Measurements from ENCODE around the gene DCST1. TPM values are rescaled to one million over a fixed set of nuclear protein-coding genes. Genes with fewer than 3 reads are reported as not detected.

The DCST1 gene
- polyA plus RNA-seq, 2 of the 4 experiments (the other 2 are of a cell fraction), result 0.06 TPM; not detected in 1

DNA sequence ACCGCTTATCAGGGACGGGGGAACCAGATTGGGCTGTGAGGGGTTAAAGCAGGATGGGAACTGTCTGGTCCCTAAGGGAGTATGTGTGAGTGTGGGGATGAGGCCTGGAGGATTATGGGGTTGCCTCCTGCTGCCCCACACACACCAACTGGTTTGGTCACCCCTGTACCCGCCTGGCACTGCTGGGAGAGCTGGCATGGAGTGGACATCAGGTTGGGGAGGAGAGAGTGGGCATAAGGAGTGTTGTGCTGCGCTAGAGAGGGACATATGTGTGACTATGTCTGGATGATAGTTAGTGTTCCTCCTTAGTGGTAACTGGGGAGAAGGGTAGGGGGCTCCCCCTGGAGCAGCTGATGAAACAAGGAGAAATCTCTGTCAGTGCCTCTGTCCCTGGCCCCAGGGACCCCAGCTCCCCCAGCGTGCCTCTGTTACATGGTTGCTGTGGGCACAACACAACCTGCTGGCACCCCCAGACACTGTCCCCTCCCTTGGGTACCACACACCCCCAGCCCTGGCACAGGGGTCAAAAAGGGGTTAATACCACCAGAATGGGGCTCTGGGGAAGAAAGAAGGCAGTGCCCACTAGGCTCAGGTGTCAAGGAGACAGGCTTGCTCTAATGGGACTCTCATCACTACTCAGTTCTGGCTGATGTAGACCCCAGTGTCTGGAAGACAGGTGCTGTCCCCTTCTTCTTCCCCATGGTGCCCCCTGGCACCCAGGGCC, 29.1 kb upstream of the DCST1 start:
- DNase-seq (ENCODE audit: low read depth in 1 of 2, low spot score in 1 of 2) (no peak), ATAC-seq (no peak), FAIRE-seq (no peak)
- CTCF ChIA-PET, result no interaction called here
- WGBS (ENCODE audit: missing lambda C conversion rate), result 9% methylated on average over 5 of the region's 5 CpGs
- peaks cover 60% of the 10 kb centered on the region for H3K4me1 ChIP-seq
- POLR2A ChIA-PET, result interaction anchor here (1.3 to 3.1 kb wide), 6 partner anchors 12 to 80 kb away, joined by 3 to 14 read pairs (median 4); partner anchors contain the start of genes ADAM15 and SHC1
- peak overlapping the region; percentile 88 for H3K4me2 ChIP-seq
- peak overlapping the region; percentile 98 to 100 for H3K27ac ChIP-seq
- H3K4me3 ChIP-seq, result peak overlapping the region; percentile 80
- no peak for TF ChIP-seq ZSCAN20 (CRISPR knock-in tag; IDR thresholded peaks at IDR 0.05)
- TF ChIP-seq, protein P1, sequence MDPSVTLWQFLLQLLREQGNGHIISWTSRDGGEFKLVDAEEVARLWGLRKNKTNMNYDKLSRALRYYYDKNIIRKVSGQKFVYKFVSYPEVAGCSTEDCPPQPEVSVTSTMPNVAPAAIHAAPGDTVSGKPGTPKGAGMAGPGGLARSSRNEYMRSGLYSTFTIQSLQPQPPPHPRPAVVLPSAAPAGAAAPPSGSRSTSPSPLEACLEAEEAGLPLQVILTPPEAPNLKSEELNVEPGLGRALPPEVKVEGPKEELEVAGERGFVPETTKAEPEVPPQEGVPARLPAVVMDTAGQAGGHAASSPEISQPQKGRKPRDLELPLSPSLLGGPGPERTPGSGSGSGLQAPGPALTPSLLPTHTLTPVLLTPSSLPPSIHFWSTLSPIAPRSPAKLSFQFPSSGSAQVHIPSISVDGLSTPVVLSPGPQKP (IDR thresholded peaks at IDR 0.05; ENCODE audit: low read depth, low read length), result no peak
- no peak for TF ChIP-seq CBX8 (IDR thresholded peaks at IDR 0.05)
- no peak for TF ChIP-seq HOXA7 (CRISPR knock-in tag; IDR thresholded peaks at IDR 0.05)
- H3K9me3 ChIP-seq, result no peaks in the 10 kb centered on the region

DNA sequence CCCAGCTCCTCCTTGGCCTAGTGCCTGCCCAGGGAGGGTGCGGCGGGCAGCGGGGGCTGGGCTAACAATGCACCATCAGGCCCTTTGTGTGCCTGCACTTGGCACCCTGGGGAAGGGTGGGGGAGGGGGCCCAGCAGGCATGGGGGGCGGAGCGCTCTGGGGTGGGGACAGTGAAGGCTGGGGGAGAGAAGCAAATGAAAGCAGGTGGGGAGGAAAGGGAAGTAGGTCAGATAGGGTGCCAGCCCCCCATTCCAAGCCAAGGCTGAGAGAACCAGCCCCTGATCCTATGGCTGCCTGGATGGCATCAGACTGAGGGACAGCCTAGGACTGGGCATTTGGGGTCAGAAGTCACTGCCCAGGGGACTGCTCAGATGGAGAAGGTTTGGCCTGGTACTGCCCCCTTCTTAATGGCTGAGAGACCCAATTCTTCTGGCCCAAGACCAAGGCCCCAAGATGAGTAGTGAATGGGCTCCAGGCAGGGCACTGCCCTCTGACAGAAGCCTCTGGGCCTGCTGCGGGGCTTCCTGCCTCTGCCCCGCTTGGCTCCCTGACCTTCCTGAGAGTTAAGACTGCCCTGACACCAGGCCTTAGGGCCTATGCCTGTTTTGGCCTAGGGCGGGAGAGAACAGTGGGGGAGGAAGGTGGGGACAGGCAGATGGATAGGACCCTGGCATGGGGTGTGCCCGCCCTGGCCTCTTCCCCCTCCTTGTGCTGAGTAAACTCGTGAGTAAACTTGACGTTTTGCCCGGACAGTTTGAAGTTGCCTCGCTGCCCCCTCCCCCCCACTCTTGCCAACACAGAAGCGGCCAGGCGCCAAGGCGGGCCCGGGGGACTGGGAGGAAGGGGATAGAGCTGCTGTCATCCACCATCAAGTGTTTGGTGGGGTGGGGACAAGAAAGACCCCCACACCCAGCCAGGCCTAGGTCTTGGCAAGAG, 28.3 kb upstream of the DCST1 start:
- no peak for FAIRE-seq
- H3K4me2 ChIP-seq, result peak overlapping the region; percentile 88
- H3K4me1 ChIP-seq, result peaks cover 61% of the 10 kb centered on the region
- ChIA-PET POLR2A (interaction anchor here (0.8 to 3.1 kb wide), 4 partner anchors 11 to 80 kb away, joined by 3 to 14 read pairs (median 8); partner anchors contain the start of gene SHC1), CTCF (interaction anchor here (1.9 kb wide), 1 partner anchor 86 kb away, joined by 4 read pairs; no protein-coding TSS in a partner anchor)
- H3K27ac ChIP-seq, result peak overlapping the region; percentile 98 to 100
- H3K4me3 ChIP-seq, result peak overlapping the region; percentile 80
- peak in 1 of 2 experiments; percentile 79 for DNase-seq (ENCODE audit: low read depth in 1 of 2, low spot score in 1 of 2)
- peak in 1 of 2 experiments; percentile 1; a peak in 2 of 6 replicates for ATAC-seq
- WGBS (ENCODE audit: missing lambda C conversion rate), result 0% methylated on average over 8 of the region's 17 CpGs
- TF ChIP-seq, protein P1 (IDR thresholded peaks at IDR 0.05; ENCODE audit: low read depth, low read length), result no peak
- TF ChIP-seq NPAS2 (CRISPR knock-in tag; IDR thresholded peaks at IDR 0.05; ENCODE audit: borderline replicate concordance), result no peak
- no peak; the same call in 1 of the 2 replicates for TF ChIP-seq HOXB5 (CRISPR knock-in tag; IDR thresholded peaks at IDR 0.05)
- TF ChIP-seq, protein P2, sequence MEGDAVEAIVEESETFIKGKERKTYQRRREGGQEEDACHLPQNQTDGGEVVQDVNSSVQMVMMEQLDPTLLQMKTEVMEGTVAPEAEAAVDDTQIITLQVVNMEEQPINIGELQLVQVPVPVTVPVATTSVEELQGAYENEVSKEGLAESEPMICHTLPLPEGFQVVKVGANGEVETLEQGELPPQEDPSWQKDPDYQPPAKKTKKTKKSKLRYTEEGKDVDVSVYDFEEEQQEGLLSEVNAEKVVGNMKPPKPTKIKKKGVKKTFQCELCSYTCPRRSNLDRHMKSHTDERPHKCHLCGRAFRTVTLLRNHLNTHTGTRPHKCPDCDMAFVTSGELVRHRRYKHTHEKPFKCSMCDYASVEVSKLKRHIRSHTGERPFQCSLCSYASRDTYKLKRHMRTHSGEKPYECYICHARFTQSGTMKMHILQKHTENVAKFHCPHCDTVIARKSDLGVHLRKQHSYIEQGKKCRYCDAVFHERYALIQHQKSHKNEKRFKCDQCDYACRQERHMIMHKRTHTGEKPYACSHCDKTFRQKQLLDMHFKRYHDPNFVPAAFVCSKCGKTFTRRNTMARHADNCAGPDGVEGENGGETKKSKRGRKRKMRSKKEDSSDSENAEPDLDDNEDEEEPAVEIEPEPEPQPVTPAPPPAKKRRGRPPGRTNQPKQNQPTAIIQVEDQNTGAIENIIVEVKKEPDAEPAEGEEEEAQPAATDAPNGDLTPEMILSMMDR (IDR thresholded peaks at IDR 0.05), result no peak
- peak in 1 of 2 experiments; percentile 43; a peak in 2 of 5 replicates for TF ChIP-seq JUN (IDR thresholded peaks at IDR 0.05)
- TF ChIP-seq, protein P3, sequence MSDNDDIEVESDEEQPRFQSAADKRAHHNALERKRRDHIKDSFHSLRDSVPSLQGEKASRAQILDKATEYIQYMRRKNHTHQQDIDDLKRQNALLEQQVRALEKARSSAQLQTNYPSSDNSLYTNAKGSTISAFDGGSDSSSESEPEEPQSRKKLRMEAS (IDR thresholded peaks at IDR 0.05), result peak; percentile 67
- TF ChIP-seq EHMT2 (IDR thresholded peaks at IDR 0.05; ENCODE audit: low read depth), result no peak
- peak in 1 of 2 experiments; percentile 39; a peak in 1 of 5 replicates for TF ChIP-seq EP300 (IDR thresholded peaks at IDR 0.05)
- TF ChIP-seq MYC (IDR thresholded peaks at IDR 0.05; ENCODE audit: borderline replicate concordance, low read length), result no peak
- H3K9me3 ChIP-seq, result no peaks in the 10 kb centered on the region

DNA sequence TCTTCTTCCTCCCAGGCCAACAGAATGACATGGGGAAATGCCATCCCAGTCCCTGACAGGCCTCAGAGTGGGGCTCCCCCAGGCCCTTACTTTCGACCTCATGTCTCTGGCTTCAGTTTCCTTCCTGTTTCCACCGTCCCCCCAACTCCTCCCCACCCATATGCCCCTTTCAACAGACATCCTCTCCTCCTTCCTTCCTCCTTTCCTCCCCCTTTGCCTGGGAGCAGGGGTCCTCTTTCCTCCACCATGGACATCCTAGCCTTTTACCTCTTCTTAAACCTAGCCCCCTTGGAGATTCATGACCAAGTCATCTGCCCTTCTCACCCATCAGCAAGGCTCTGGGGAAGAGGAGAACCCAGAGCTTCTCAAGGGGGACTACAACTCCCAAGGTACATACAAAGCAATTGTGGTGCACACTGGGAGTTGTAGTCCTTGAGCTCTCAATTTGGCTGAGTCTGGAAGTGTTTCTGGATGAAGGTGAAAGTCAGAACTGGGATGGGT, 27.0 kb upstream of the DCST1 start:
- FAIRE-seq (no peak), DNase-seq (ENCODE audit: low read depth in 1 of 2, low spot score in 1 of 2) (peak in 1 of 2 experiments; percentile 59), ATAC-seq (no peak)
- 79% methylated on average over 2 of the region's 2 CpGs for WGBS (ENCODE audit: missing lambda C conversion rate)
- H3K4me3 ChIP-seq, result no peak overlapping the region
- peak overlapping the region; percentile 88 for H3K4me2 ChIP-seq
- POLR2A ChIA-PET, result interaction anchor here (1.0 kb wide), 1 partner anchor 9 kb away, joined by 3 read pairs; no protein-coding TSS in a partner anchor
- H3K9me3 ChIP-seq, result no peaks in the 10 kb centered on the region
- peaks cover 74% of the 10 kb centered on the region for H3K4me1 ChIP-seq
- CTCF ChIA-PET, result interaction anchor here (1.0 to 1.9 kb wide), 2 partner anchors 85 to 161 kb away, joined by 3 to 4 read pairs; no protein-coding TSS in a partner anchor
- peak overlapping the region; percentile 98 to 100 for H3K27ac ChIP-seq
- TF ChIP-seq CHD2 (IDR thresholded peaks at IDR 0.05; ENCODE audit: low read length, partially characterized antibody) (no peak), MYC (IDR thresholded peaks at IDR 0.05; ENCODE audit: borderline replicate concordance, low read length) (no peak), TP53 (CRISPR knock-in tag; IDR thresholded peaks at IDR 0.05) (no peak), EHF (CRISPR knock-in tag; IDR thresholded peaks at IDR 0.05) (no peak), CEBPB (IDR thresholded peaks at IDR 0.05) (no peak), CBX2 (IDR thresholded peaks at IDR 0.05; ENCODE audit: borderline replicate concordance, low read depth) (no peak), HOXA7 (CRISPR knock-in tag; IDR thresholded peaks at IDR 0.05) (no peak), FOXS1 (CRISPR knock-in tag; IDR thresholded peaks at IDR 0.05) (no peak), ZNF302 (CRISPR knock-in tag; IDR thresholded peaks at IDR 0.05) (no peak), MAFK (IDR thresholded peaks at IDR 0.05; ENCODE audit: partially characterized antibody) (no peak), BHLHE40 (IDR thresholded peaks at IDR 0.05; ENCODE audit: low read depth, low read length) (no peak), SREBF2 (IDR thresholded peaks at IDR 0.05) (no peak)
- TF ChIP-seq, protein P4, sequence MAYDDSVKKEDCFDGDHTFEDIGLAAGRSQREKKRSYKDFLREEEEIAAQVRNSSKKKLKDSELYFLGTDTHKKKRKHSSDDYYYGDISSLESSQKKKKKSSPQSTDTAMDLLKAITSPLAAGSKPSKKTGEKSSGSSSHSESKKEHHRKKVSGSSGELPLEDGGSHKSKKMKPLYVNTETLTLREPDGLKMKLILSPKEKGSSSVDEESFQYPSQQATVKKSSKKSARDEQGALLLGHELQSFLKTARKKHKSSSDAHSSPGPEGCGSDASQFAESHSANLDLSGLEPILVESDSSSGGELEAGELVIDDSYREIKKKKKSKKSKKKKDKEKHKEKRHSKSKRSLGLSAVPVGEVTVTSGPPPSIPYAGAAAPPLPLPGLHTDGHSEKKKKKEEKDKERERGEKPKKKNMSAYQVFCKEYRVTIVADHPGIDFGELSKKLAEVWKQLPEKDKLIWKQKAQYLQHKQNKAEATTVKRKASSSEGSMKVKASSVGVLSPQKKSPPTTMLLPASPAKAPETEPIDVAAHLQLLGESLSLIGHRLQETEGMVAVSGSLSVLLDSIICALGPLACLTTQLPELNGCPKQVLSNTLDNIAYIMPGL (CRISPR knock-in tag; IDR thresholded peaks at IDR 0.05; ENCODE audit: borderline replicate concordance), result no peak

Measured in A549 (cell line).